ENCODE results near the gene SLC25A11. TPM values are rescaled to one million over a fixed set of nuclear protein-coding genes. Genes with fewer than 3 reads are reported as not detected.
A peak's percentile ranks its signal among the peaks of the same experiment; 100 is the strongest.

The SLC25A11 gene
- total RNA-seq, 1 experiment from 2014 or later: 75.1 TPM

DNA sequence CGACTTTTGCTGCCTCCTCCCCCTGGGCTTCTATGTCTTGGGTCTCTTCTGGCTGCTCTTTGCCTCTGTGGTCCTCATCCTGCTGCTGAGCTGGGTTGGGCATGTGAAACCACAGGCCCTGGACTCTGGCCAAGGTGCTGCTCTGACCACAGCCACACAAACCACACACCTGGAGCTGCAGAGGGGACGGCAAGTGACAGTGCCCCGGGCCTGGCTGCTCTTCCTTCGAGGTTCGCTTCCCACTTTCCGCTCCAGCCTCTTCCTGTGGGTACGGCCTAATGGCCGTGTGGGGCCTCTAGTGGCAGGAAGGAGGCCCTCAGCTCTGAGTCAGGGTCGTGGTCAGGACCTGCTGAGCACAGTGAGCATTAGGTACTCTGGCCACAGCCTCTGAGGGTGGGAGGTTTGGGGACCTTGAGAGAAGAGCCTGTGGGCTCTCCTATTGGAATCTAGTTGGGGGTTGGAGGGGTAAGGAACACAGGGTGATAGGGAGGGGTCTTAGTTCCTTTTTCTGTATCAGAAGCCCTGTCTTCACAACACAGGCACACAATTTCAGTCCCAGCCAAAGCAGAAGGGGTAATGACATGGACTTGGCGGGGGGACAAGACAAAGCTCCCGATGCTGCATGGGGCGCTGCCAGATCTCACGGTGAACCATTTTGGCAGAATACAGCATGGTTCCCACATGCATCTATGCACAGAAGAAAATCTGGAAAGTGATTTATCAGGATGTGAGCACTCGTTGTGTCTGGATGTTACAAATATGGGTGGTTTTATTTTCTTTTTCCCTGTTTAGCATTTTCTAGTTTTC lies 5.5 kb downstream of the SLC25A11 start:
- POLR2A ChIA-PET: interaction anchor here (0.7 kb wide), 1 partner anchor 1723 kb away, joined by 3 read pairs; no protein-coding TSS in a partner anchor

More for the DNA sequence above, 5.5 kb downstream of the SLC25A11 start:
- H2AFZ ChIP-seq (ENCODE audit: low read depth, low read length, poor library complexity, severe bottlenecking): no peak overlapping the region
- H4K20me1 ChIP-seq (ENCODE audit: insufficient read depth): no peaks in the 10 kb centered on the region
- intact Hi-C loops (cut with micrococcal nuclease): loop anchor here (2.0 kb wide), 1 partner anchor 14 kb away; no protein-coding TSS in a partner anchor
- H3K9me3 ChIP-seq (ENCODE audit: control insufficient read depth in 1 of 2, insufficient read depth in 1 of 2, low read depth in 1 of 2, low read length in 2 of 2): no peaks in the 10 kb centered on the region
- H3K4me2 ChIP-seq (ENCODE audit: low read length): peak overlapping the region; percentile 56
- no peak for DNase-seq (ENCODE audit: low read depth, low spot score)
- CTCF ChIA-PET: interaction anchor here (0.7 kb wide), 1 partner anchor 25 kb away, joined by 3 read pairs; no protein-coding TSS in a partner anchor
- H3K9ac ChIP-seq (ENCODE audit: low read length): 0 out of 2 replicates have a peak overlapping the region, but pooled peaks have one; percentile 17
- no peaks in the 10 kb centered on the region for H3K9me2 ChIP-seq (ENCODE audit: insufficient read depth)
- peak; percentile 79 for ATAC-seq
- peaks cover 18% of the 10 kb centered on the region for H3K79me2 ChIP-seq (ENCODE audit: insufficient read depth, low read length)
- H3K4me1 ChIP-seq (ENCODE audit: control insufficient read depth in 1 of 2, insufficient read depth in 2 of 2, low read length in 2 of 2): peaks cover 9 to 22% of the 10 kb centered on the region in 2 experiments
- H3K4me3 ChIP-seq (replicated peaks in 1 of 2; ENCODE audit: low read depth in 1 of 2, low read length in 2 of 2): no peak overlapping the region
- H3K36me3 ChIP-seq (ENCODE audit: control insufficient read depth in 1 of 2, insufficient read depth in 2 of 2, low read length in 2 of 2): peaks cover 0 to 17% of the 10 kb centered on the region in 2 experiments; a peak in 1 of 4 replicates
- BruUV-seq (replicated peaks): no TSS peak
- H3K27me3 ChIP-seq (ENCODE audit: insufficient read depth, low read length): no peaks in the 10 kb centered on the region
- no peak overlapping the region for H3K27ac ChIP-seq (ENCODE audit: low read depth, low read length)
- RAD21 ChIA-PET (ENCODE audit: low non-redundant PET in 1 of 2, low total read pairs in 2 of 2, uncharacterized antibody in 2 of 2, unreplicated experiment in 2 of 2): no interaction called here
- TF ChIP-seq FOSL1 (IDR thresholded peaks at IDR 0.05; ENCODE audit: low read depth) (no peak), EGR1 (IDR thresholded peaks at IDR 0.05; ENCODE audit: low read depth) (no peak), CEBPB (IDR thresholded peaks at IDR 0.05; ENCODE audit: low read depth) (no peak), RAD21 (IDR thresholded peaks at IDR 0.05; ENCODE audit: low read depth) (no peak)
- TF ChIP-seq, protein P1, sequence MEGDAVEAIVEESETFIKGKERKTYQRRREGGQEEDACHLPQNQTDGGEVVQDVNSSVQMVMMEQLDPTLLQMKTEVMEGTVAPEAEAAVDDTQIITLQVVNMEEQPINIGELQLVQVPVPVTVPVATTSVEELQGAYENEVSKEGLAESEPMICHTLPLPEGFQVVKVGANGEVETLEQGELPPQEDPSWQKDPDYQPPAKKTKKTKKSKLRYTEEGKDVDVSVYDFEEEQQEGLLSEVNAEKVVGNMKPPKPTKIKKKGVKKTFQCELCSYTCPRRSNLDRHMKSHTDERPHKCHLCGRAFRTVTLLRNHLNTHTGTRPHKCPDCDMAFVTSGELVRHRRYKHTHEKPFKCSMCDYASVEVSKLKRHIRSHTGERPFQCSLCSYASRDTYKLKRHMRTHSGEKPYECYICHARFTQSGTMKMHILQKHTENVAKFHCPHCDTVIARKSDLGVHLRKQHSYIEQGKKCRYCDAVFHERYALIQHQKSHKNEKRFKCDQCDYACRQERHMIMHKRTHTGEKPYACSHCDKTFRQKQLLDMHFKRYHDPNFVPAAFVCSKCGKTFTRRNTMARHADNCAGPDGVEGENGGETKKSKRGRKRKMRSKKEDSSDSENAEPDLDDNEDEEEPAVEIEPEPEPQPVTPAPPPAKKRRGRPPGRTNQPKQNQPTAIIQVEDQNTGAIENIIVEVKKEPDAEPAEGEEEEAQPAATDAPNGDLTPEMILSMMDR (IDR thresholded peaks at IDR 0.05 in 2 of 3, conservative IDR thresholded peaks at IDR 0.05 in 1 of 3; ENCODE audit: borderline replicate concordance in 1 of 3, insufficient read depth in 1 of 3, low read depth in 2 of 3, low read length in 2 of 3): peak in 2 of 3 experiments; percentile 34 to 41; a peak in 3 of 6 replicates
